ENCODE results near the gene PLEKHG1. TPM values are rescaled to one million over a fixed set of nuclear protein-coding genes. Genes with fewer than 3 reads are reported as not detected.

Gene PLEKHG1
- total RNA-seq, 1 donor: 0.36 TPM

GRCh38 chr6:150619275-150619674 lies 19.6 kb downstream of the PLEKHG1 start:
- no peaks in the 10 kb centered on the region for H3K9me3 ChIP-seq (ENCODE audit: low read depth, low read length)
- no peak overlapping the region for H3K4me3 ChIP-seq (ENCODE audit: insufficient read depth, low read length)
- H3K4me2 ChIP-seq (ENCODE audit: insufficient read depth, low read length): no peak overlapping the region
- H3K36me3 ChIP-seq (ENCODE audit: insufficient read depth, low read length): no peaks in the 10 kb centered on the region
- H4K20me1 ChIP-seq (ENCODE audit: insufficient read depth, low read length): no peaks in the 10 kb centered on the region
- no peak overlapping the region for H3K27ac ChIP-seq (ENCODE audit: low read depth, low read length)
- H2AFZ ChIP-seq (ENCODE audit: low read length): no peak overlapping the region
- TF ChIP-seq CTCF (IDR thresholded peaks at IDR 0.05; ENCODE audit: extremely low read depth, low read depth, low read length): no peak
- H3K4me1 ChIP-seq (ENCODE audit: insufficient read depth, low read length): no peaks in the 10 kb centered on the region
- H3K79me2 ChIP-seq (ENCODE audit: insufficient read depth, low read length): no peaks in the 10 kb centered on the region
- H3K27me3 ChIP-seq (ENCODE audit: insufficient read depth, low read length): peaks cover 1% of the 10 kb centered on the region
- DNase-seq (ENCODE audit: insufficient read length, low spot score, missing footprints): no peak

GRCh38 chr6:150620244-150620643 lies 20.6 kb downstream of the PLEKHG1 start:
- no peak for TF ChIP-seq CTCF (IDR thresholded peaks at IDR 0.05; ENCODE audit: extremely low read depth, low read depth, low read length)
- Histone ChIP-seq H3K79me2 (ENCODE audit: insufficient read depth, low read length) (no peaks in the 10 kb centered on the region), H3K27me3 (ENCODE audit: insufficient read depth, low read length) (peaks cover 5% of the 10 kb centered on the region), H3K9me3 (ENCODE audit: low read depth, low read length) (no peaks in the 10 kb centered on the region), H3K4me1 (ENCODE audit: insufficient read depth, low read length) (no peaks in the 10 kb centered on the region), H3K4me3 (ENCODE audit: insufficient read depth, low read length) (no peak overlapping the region), H4K20me1 (ENCODE audit: insufficient read depth, low read length) (no peaks in the 10 kb centered on the region), H3K4me2 (ENCODE audit: insufficient read depth, low read length) (no peak overlapping the region), H2AFZ (ENCODE audit: low read length) (no peak overlapping the region), H3K36me3 (ENCODE audit: insufficient read depth, low read length) (no peaks in the 10 kb centered on the region), H3K27ac (ENCODE audit: low read depth, low read length) (no peak overlapping the region)
- no peak for DNase-seq (ENCODE audit: insufficient read length, low spot score, missing footprints)

GRCh38 chr6:150620763-150621162 lies 21.1 kb downstream of the PLEKHG1 start:
- no peak for TF ChIP-seq CTCF (IDR thresholded peaks at IDR 0.05; ENCODE audit: extremely low read depth, low read depth, low read length)
- no peak overlapping the region for H2AFZ ChIP-seq (ENCODE audit: low read length)
- no peaks in the 10 kb centered on the region for H3K4me1 ChIP-seq (ENCODE audit: insufficient read depth, low read length)

GRCh38 chr6:150622476-150622875 lies 22.8 kb downstream of the PLEKHG1 start:
- no peak for DNase-seq (ENCODE audit: insufficient read length, low spot score, missing footprints)
- Histone ChIP-seq H3K27ac (ENCODE audit: low read depth, low read length) (no peak overlapping the region), H3K79me2 (ENCODE audit: insufficient read depth, low read length) (no peaks in the 10 kb centered on the region), H3K4me3 (ENCODE audit: insufficient read depth, low read length) (no peak overlapping the region), H3K4me2 (ENCODE audit: insufficient read depth, low read length) (no peak overlapping the region), H3K4me1 (ENCODE audit: insufficient read depth, low read length) (no peaks in the 10 kb centered on the region), H4K20me1 (ENCODE audit: insufficient read depth, low read length) (no peaks in the 10 kb centered on the region), H2AFZ (ENCODE audit: low read length) (no peak overlapping the region), H3K27me3 (ENCODE audit: insufficient read depth, low read length) (peaks cover 5% of the 10 kb centered on the region), H3K36me3 (ENCODE audit: insufficient read depth, low read length) (no peaks in the 10 kb centered on the region), H3K9me3 (ENCODE audit: low read depth, low read length) (no peaks in the 10 kb centered on the region)
- TF ChIP-seq CTCF (IDR thresholded peaks at IDR 0.05; ENCODE audit: extremely low read depth, low read depth, low read length): no peak

More at GRCh38 chr6:150620763-150621162, 21.1 kb downstream of the PLEKHG1 start:
- Histone ChIP-seq H3K27me3 (ENCODE audit: insufficient read depth, low read length) (peaks cover 5% of the 10 kb centered on the region), H3K4me2 (ENCODE audit: insufficient read depth, low read length) (no peak overlapping the region), H3K27ac (ENCODE audit: low read depth, low read length) (no peak overlapping the region), H3K4me3 (ENCODE audit: insufficient read depth, low read length) (no peak overlapping the region), H3K36me3 (ENCODE audit: insufficient read depth, low read length) (no peaks in the 10 kb centered on the region), H3K79me2 (ENCODE audit: insufficient read depth, low read length) (no peaks in the 10 kb centered on the region), H3K9me3 (ENCODE audit: low read depth, low read length) (no peaks in the 10 kb centered on the region), H4K20me1 (ENCODE audit: insufficient read depth, low read length) (no peaks in the 10 kb centered on the region)
- DNase-seq (ENCODE audit: insufficient read length, low spot score, missing footprints): no peak
